HCT116 (cell line): Measurements from ENCODE around the gene NUDT9.

ENCODE experiments used
- CEBPB ChIP-seq: IDR thresholded peaks from 2 replicates; pipeline ENCODE4 v1.6.1; 2012; ENCODE audit warnings: low read depth
- CTCF ChIP-seq, 3 experiments: fragments of 200-600 bp in 1 of 3; sonication (generic) in 1 of 3; IDR thresholded peaks in 2 of 3; conservative IDR thresholded peaks in 1 of 3; 2 replicates each; pipeline ENCODE4 v1.5.1; 2012 to 2017; ENCODE audit warnings: low read depth in 2 of 3, low read length in 2 of 3, antibody characterized with exemption in 1 of 3, borderline replicate concordance in 1 of 3, control low read depth in 1 of 3, mild to moderate bottlenecking in 1 of 3, mixed read lengths in 1 of 3, mixed run types in 1 of 3, moderate library complexity in 1 of 3; ENCODE audit not compliant: insufficient read depth in 1 of 3
- EGR1 ChIP-seq: IDR thresholded peaks from 2 replicates; pipeline ENCODE4 v1.6.1; 2012; ENCODE audit warnings: low read depth
- JUND ChIP-seq: IDR thresholded peaks from 2 replicates; pipeline ENCODE4 v1.6.1; 2012
- MAX ChIP-seq: IDR thresholded peaks from 2 replicates; pipeline ENCODE4 v1.6.1; 2012
- POLR2AphosphoS5 ChIP-seq: IDR thresholded peaks from 2 replicates; pipeline ENCODE4 v1.6.1; 2011; ENCODE audit warnings: mild to moderate bottlenecking, low read depth, low read length, moderate library complexity
- REST ChIP-seq: IDR thresholded peaks from 2 replicates; pipeline ENCODE4 v1.6.1; 2012; ENCODE audit warnings: low read depth
- SIN3A ChIP-seq: IDR thresholded peaks from 2 replicates; pipeline ENCODE4 v1.6.1; 2012; ENCODE audit warnings: low read depth
- SP1 ChIP-seq: IDR thresholded peaks from 2 replicates; pipeline ENCODE4 v1.6.1; 2012; ENCODE audit warnings: low read depth
- TCF7L2 ChIP-seq: IDR thresholded peaks from 2 replicates; pipeline ENCODE4 v1.7.0; 2011; ENCODE audit warnings: borderline replicate concordance, inconsistent platforms; ENCODE audit not compliant: insufficient read depth, insufficient read length; ENCODE audit errors: extremely low read depth
- YY1 ChIP-seq: IDR thresholded peaks from 2 replicates; pipeline ENCODE4 v1.6.1; 2011; ENCODE audit warnings: low read length, low read depth, moderate library complexity, mild to moderate bottlenecking; ENCODE audit not compliant: insufficient replicate concordance; ENCODE audit errors: extremely low read depth
- ZBTB33 ChIP-seq: IDR thresholded peaks from 2 replicates; pipeline ENCODE4 v1.6.1; 2011; ENCODE audit warnings: mild to moderate bottlenecking, low read length, moderate library complexity; ENCODE audit not compliant: insufficient replicate concordance; ENCODE audit errors: extremely low read depth

GRCh38 chr4:87444741-87445140, 22.4 kb downstream of the NUDT9 start:
- TF ChIP-seq POLR2AphosphoS5, result no peak
- TF ChIP-seq CTCF (IDR thresholded peaks at IDR 0.05 in 2 of 3, conservative IDR thresholded peaks at IDR 0.05 in 1 of 3; ENCODE audit: borderline replicate concordance in 1 of 3, insufficient read depth in 1 of 3, low read depth in 2 of 3, low read length in 2 of 3), result no peak
- no peak for TF ChIP-seq EGR1
- no peak for TF ChIP-seq ZBTB33
- TF ChIP-seq SIN3A, result no peak
- no peak for TF ChIP-seq YY1
- TF ChIP-seq CEBPB, result no peak
- no peak for TF ChIP-seq JUND
- no peak for TF ChIP-seq MAX
- no peak for TF ChIP-seq SP1
- TF ChIP-seq TCF7L2, result no peak
- no peak for TF ChIP-seq REST
